LNCAP (cell line): Measurements from ENCODE around the gene MID1.

ENCODE experiments used
- TF ChIP-seq, protein P1 (sequence below): fragments of 450-650 bp; IDR thresholded peaks from 2 replicates; pipeline ENCODE4 v1.5.1; 2017; ENCODE audit warnings: mild to moderate bottlenecking

The MID1 gene

DNA sequence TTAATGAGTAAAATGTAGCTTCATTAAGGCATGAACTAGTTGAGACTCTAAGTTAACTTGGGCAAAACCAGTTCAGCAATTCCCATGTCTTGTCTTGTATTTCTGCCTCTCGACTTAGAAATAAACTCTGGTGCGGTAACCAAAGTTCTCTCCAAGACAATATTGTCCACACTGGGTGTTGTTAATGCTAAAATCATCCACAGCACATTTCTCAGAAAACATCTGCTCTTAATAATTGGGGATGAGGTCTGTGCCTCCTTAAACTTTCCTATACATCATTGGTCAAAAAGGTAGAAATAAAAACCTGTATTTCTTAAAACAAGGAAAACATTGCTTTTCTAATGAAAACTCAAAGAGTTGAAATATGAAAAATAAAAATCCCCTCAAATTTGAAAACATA, 32.9 kb upstream of the MID1 start:
- TF ChIP-seq, protein P1, sequence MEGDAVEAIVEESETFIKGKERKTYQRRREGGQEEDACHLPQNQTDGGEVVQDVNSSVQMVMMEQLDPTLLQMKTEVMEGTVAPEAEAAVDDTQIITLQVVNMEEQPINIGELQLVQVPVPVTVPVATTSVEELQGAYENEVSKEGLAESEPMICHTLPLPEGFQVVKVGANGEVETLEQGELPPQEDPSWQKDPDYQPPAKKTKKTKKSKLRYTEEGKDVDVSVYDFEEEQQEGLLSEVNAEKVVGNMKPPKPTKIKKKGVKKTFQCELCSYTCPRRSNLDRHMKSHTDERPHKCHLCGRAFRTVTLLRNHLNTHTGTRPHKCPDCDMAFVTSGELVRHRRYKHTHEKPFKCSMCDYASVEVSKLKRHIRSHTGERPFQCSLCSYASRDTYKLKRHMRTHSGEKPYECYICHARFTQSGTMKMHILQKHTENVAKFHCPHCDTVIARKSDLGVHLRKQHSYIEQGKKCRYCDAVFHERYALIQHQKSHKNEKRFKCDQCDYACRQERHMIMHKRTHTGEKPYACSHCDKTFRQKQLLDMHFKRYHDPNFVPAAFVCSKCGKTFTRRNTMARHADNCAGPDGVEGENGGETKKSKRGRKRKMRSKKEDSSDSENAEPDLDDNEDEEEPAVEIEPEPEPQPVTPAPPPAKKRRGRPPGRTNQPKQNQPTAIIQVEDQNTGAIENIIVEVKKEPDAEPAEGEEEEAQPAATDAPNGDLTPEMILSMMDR, result no peak

DNA sequence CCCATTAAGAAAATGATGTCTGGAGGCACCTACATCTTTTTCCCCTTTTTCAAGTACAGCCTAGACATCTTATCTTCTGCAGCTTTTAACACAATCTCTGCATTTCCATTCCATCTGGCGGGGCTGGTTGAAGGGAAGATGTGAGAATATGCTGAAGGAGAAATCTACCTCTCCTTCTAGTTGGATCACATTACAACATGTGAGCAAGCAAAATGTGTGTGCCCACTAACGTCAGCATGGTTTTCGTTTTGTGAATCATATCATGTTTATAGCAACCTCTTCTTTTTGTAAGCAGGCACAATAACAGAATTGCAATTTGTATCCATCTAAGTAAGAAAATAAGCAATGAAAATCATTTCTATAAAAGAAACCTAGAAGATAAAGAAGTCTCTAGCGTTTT, 28.9 kb upstream of the MID1 start:
- TF ChIP-seq, protein P1, result no peak

GRCh38 chrX:10648614-10649013, 28.2 kb upstream of the MID1 start:
- TF ChIP-seq, protein P1, result no peak

- TF ChIP-seq, protein P1, result no peak
Observed at GRCh38 chrX:10636851-10637250, 16.5 kb upstream of the MID1 start.

DNA sequence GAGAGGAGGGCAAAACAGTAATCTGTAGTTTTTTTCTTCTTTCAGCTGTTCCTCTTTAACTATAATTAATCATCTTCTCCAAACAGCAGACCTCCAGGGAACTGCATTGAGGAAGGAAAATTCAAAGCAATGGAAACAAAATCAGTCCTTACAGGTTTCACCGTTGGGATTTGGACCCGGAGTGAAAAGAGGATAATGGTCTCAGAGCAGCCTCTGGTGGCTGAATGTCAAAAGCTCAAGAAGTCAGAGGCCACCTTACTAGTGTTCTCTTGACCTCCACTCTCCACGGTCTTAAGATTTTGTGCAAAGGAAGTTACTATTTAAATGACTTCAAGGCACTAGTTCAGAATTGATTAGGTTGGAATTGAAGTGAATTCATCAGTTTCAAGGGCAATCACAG, 16.0 kb upstream of the MID1 start:
- TF ChIP-seq, protein P1, result peak; percentile 42; the same call in 1 of the 2 replicates

DNA sequence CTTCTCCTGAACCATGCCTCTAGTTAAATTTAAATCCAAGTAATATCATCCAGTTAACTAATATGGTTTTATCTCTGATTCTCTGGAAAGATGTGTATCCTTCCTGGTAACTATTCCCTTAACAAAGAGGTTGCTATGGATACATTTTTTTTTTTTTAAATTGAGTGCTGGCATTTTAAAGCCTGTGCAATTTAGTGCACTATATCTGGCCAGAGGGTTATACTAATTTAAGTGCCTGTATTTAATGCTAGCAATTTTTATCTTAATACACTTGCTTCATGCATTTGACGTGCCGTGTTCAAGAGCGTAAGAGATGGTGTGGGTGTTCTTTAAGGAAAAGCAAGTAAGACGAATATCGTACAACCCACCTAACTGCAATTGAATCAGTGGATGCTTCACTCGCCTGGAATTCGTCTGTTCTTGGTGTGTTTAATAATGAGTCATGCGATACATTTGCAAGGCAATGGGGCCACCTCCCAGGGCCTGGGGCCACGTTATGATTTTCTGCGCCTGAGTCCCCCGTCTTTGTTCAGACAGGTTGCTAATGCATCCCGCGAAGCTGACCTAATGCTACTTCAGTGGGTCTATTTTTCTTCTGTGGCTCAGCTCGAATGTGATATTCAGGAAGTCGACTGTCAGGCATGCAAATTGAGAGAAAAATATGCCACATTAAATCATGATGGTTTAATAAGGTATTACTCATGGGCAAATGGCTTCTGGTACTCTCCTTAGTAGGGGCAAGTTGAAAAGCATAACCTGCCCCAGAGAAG, 14.2 kb upstream of the MID1 start:
- TF ChIP-seq, protein P1, result no peak

DNA sequence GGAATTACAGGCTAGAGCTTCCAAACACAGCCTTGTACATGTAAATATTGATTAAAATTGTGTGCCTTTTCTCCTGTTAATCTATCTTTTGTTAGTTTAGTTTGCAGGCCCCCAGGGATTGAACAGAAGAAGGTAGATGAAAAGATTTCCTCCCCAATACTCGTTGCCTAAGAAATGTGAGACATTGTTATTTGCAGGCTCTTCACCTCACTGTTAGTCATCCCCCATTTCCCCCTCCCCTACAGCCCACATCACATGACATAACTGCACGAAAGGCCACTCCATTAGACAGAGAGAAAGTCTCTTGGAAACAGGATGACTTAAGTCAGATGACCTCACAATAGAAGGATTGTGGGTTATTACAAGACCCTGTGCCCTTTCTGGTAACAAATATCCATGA, 13.3 kb upstream of the MID1 start:
- TF ChIP-seq, protein P1, result no peak
